Progenitor cell of endocrine pancreas (in vitro differentiated cells): ENCODE results near the gene VPS8. TPM values are rescaled to one million over a fixed set of nuclear protein-coding genes. Genes with fewer than 3 reads are reported as not detected.

Source experiments
- DNase-seq: peaks from one replicate; pipeline ENCODE4 v3.0.0; 2021; ENCODE audit warnings: low spot score; ENCODE audit not compliant: unreplicated experiment
- H3K27ac Mint-ChIP-seq: 2 replicates; pipeline ENCODE4 v1.8.0; 2021; ENCODE audit warnings: mild to moderate bottlenecking, moderate library complexity, mixed read lengths
- H3K27me3 Mint-ChIP-seq: 2 replicates; pipeline ENCODE4 v1.8.0; 2021; ENCODE audit warnings: mixed read lengths
- H3K36me3 Mint-ChIP-seq: 2 replicates; pipeline ENCODE4 v1.8.0; 2022; ENCODE audit warnings: mixed read lengths; ENCODE audit not compliant: insufficient read depth
- H3K4me1 Mint-ChIP-seq: 2 replicates; pipeline ENCODE4 v1.8.0; 2021; ENCODE audit warnings: low read depth, mixed read lengths
- H3K4me3 Mint-ChIP-seq: 2 replicates; pipeline ENCODE4 v1.8.0; 2021; ENCODE audit warnings: low read depth, mild to moderate bottlenecking, moderate library complexity, mixed read lengths
- H3K9me3 Mint-ChIP-seq: 2 replicates; pipeline ENCODE4 v1.8.0; 2021; ENCODE audit warnings: low read depth, mixed read lengths
- total RNA-seq: library from RNA; stranded (reverse); gene quantifications from 2 replicates; pipeline ENCODE4 v1.2.1, GENCODE V29; 2021
- TF ChIP-seq, protein P1 (sequence below): fragments of 200-600 bp; sonication (generic); IDR thresholded peaks from one replicate; pipeline ENCODE4 v1.5.0; 2021; ENCODE audit warnings: antibody characterized with exemption, mild to moderate bottlenecking; ENCODE audit not compliant: unreplicated experiment

Gene VPS8
- total RNA-seq, 1 donor from 2014 or later = 89.4 TPM

DNA sequence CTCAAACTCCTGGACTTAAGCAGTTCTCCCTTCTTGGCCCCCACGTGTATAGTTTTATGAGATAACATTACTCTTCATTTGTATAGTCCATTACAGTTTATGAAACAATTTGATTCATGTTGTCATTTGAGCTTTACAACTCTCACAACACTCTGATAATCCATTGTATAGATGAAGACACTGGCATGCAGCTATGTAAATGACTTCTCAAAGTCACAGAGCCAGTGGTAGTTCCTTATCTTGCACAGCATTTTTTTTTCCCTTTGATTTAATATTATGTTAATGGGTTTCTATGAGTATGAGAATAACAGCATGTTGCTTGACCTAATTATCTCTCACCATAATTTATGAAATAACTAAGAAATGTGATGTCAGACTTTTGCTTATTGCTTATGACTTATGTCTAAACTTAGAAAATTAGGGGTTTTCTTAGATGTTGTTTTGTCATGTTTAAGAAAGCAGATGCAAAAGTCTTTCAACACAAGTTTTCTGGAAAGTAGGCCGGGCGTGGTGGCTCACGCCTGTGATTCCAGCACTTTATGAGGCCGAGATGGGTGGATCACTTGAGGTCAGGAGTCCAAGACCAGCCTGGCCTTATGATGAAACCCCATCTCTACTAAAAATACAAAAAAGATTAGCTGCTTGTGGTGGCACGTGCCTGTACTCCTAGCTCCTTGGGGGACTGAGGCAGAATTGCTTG, 13.3 kb downstream of the VPS8 start:
- peaks cover 14% of the 10 kb centered on the region for H3K36me3 Mint-ChIP-seq
- no peaks in the 10 kb centered on the region for H3K9me3 Mint-ChIP-seq
- DNase-seq = no peak
- no peaks in the 10 kb centered on the region for H3K27me3 Mint-ChIP-seq
- H3K4me1 Mint-ChIP-seq = peaks cover 3% of the 10 kb centered on the region
- no peak overlapping the region for H3K4me3 Mint-ChIP-seq
- TF ChIP-seq, protein P1, sequence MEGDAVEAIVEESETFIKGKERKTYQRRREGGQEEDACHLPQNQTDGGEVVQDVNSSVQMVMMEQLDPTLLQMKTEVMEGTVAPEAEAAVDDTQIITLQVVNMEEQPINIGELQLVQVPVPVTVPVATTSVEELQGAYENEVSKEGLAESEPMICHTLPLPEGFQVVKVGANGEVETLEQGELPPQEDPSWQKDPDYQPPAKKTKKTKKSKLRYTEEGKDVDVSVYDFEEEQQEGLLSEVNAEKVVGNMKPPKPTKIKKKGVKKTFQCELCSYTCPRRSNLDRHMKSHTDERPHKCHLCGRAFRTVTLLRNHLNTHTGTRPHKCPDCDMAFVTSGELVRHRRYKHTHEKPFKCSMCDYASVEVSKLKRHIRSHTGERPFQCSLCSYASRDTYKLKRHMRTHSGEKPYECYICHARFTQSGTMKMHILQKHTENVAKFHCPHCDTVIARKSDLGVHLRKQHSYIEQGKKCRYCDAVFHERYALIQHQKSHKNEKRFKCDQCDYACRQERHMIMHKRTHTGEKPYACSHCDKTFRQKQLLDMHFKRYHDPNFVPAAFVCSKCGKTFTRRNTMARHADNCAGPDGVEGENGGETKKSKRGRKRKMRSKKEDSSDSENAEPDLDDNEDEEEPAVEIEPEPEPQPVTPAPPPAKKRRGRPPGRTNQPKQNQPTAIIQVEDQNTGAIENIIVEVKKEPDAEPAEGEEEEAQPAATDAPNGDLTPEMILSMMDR = no peak
- H3K27ac Mint-ChIP-seq = no peak overlapping the region

- peaks cover 16% of the 10 kb centered on the region for H3K36me3 Mint-ChIP-seq
- no peaks in the 10 kb centered on the region for H3K9me3 Mint-ChIP-seq
- TF ChIP-seq, protein P1 = no peak
- H3K27me3 Mint-ChIP-seq = no peaks in the 10 kb centered on the region
- no peak for DNase-seq
- H3K4me1 Mint-ChIP-seq = no peaks in the 10 kb centered on the region
- no peak overlapping the region for H3K27ac Mint-ChIP-seq
- no peak overlapping the region for H3K4me3 Mint-ChIP-seq
These were observed 15.6 kb downstream of the VPS8 start for GRCh38 chr3:184827572-184827971.

DNA sequence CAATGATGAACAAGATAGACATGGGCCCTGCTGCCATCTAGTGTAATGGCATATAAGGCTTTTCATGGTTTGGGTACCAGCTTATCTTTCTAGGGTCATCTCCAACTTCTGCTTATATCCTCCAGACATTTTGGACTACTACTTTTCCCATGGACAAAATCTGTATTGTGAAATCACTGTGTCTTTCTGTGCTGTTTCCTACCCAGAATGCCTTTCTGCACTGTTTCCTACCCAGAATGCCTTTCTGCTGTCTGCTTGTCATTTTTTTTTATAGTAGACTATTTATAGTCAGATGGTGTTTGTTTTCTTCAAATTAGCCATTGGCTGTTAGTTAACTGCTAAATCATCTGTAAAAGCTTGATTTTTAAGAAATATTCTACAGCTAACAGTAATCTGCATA, 20.1 kb downstream of the VPS8 start:
- Mint-ChIP-seq H3K36me3 (peaks cover 22% of the 10 kb centered on the region), H3K27me3 (no peaks in the 10 kb centered on the region), H3K4me3 (no peak overlapping the region), H3K27ac (no peak overlapping the region), H3K9me3 (no peaks in the 10 kb centered on the region), H3K4me1 (no peaks in the 10 kb centered on the region)
- TF ChIP-seq, protein P1 = no peak
- no peak for DNase-seq

- no peak for DNase-seq
- Mint-ChIP-seq H3K27me3 (no peaks in the 10 kb centered on the region), H3K4me3 (no peak overlapping the region), H3K36me3 (peaks cover 16% of the 10 kb centered on the region), H3K9me3 (no peaks in the 10 kb centered on the region), H3K27ac (no peak overlapping the region), H3K4me1 (no peaks in the 10 kb centered on the region)
- TF ChIP-seq, protein P1 = no peak
These were observed 20.9 kb downstream of the VPS8 start for GRCh38 chr3:184832903-184833302.

- TF ChIP-seq, protein P1 = no peak
- no peak overlapping the region for H3K4me3 Mint-ChIP-seq
- no peak for DNase-seq
- no peaks in the 10 kb centered on the region for H3K9me3 Mint-ChIP-seq
- peaks cover 10% of the 10 kb centered on the region for H3K36me3 Mint-ChIP-seq
- no peaks in the 10 kb centered on the region for H3K27me3 Mint-ChIP-seq
- H3K4me1 Mint-ChIP-seq = no peaks in the 10 kb centered on the region
- peak overlapping the region; percentile 46 for H3K27ac Mint-ChIP-seq
These were observed 24.3 kb downstream of the VPS8 start for GRCh38 chr3:184836090-184836822.
